Activated CD8-positive, alpha-beta memory T cell treated with anti-CD3 and anti-CD28 coated beads, Interleukin-2, amount 50 U/mL, for 4 hours (primary cell): ENCODE data around the gene GPC3.

Source experiments
- DNase-seq: peaks from one replicate; pipeline ENCODE4 v3.0.0-alpha.2; 2020

GPC3 gene

DNA sequence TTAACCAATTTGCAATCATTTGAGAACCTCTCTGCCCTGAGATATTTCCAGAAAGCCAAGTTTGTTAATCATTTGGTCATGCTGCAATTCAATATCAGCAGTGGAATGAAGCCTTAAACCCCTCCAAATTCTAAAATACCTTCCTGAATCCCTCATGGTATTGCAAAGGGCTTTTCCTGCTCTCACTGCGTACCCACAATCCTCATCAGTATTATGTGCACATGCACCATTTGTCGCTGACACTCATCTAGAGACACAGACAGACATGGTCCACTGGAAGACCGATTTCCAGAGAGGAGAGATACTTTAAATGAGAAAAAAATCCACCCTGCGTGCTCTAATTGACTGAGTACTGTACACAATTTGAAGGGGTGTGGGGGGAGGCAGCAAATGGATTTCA is 104.4 kb downstream of the GPC3 start:
- DNase-seq = no peak

DNA sequence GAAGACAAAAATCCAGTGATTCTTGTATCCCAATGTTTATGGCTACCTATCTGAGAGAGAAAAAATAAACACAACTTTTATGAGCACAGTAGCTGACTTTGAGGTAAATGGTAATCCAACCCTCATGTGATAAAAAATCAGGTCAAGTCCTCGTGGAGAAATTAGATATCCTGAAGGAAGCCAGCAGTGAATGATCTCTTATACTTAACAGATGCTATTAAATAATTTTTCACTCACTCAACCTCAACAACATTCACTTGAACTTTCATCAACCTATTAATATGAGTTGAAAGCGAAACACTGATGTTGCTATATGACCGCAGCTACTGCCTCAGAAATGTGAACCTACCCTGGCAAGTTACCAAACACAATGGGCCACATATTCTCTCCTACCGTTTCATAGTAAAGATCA is 105.4 kb downstream of the GPC3 start:
- no peak for DNase-seq

DNA sequence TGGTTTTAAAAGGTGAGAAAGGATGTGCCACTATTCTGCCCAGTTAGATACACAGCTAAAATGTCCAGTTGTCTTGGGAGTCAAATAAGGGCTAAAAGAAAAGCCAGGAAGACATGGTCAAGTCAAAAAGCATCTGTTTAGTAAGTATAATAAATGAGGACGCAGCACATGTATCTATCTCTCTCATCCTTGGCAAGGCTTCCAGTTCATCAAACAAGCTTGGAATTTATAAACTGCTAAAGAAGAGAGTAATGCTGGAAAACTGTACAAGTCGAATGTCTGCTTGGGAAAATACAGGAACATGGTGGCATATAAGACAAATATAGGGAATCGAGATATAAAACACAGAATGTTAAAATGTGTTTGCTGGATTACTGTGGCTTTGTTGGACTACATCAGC is 106.7 kb downstream of the GPC3 start:
- no peak for DNase-seq

DNA sequence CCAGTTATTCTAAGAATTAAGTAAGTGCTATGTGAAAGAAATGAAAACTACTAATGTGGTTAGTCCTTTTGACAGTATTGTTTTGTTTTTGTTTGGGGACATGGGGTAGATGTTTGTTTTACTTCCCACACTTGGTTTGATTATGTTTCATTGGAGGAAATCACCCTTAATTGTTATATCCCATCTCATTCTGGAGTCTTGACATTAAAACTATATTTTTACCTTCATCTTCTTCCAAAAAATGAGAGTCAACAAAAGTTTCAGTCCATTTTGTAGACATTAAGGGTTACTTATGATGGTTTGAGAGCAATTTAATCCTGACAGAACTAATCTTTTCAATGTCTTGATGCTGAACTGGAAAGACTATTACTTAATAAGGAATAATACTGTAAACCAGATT is 108.7 kb downstream of the GPC3 start:
- DNase-seq = no peak

DNA sequence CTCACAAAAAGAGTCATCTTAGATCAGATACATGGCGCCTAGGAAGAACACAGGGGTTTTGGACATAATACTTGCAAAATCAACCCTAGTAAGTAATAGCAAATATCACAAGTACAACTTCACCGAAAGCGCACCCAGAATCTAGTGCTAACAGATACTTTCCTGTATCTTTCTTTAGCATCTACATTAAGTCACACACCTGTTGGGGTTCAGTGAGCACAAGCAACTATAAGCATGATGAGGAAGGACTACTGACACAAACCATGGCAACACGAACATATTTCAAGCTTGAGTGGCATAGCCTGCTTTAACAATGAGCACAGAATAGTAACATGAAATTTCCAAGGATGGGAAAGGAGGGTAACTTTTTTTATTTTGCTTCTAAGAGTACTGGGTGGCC is 116.1 kb downstream of the GPC3 start:
- DNase-seq = no peak

DNA sequence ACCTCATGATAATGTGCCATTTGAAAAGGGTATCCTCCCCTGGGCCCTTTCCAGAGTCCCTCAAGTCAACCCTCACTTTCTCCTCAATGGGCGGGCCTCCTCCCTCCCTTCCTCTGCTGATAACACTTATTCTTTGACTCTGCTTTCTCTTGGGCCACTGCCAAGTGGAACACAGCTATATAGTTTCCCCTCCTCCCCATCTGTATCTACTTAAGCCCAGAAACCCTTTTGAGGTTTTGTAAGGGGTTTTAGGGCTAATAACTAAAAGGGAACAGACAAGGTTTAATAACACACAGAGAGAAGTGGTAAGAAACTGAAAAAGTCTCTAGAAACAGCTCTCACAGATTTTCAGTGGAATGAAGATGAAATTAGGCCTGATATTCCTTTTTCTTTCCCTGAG is 116.7 kb downstream of the GPC3 start:
- no peak for DNase-seq

DNA sequence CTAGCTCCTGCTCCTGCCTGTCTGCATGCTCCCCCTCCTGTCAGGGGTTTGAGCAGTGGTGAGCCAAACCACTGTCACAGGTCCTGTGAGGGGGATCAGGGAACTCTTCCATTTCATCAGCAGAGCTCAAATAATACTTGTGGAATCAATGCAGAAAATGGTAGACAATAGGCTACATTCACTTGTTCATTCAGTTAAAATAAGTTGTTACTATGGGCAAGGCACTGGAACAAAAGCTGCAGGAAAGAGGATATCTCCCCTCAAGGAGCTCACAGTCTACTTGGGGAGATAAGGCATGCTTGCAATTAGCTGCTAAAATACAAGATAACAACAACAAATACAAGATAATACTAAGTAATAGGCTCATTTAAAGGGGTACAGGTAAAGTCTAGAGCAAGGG is 117.1 kb downstream of the GPC3 start:
- no peak for DNase-seq

DNA sequence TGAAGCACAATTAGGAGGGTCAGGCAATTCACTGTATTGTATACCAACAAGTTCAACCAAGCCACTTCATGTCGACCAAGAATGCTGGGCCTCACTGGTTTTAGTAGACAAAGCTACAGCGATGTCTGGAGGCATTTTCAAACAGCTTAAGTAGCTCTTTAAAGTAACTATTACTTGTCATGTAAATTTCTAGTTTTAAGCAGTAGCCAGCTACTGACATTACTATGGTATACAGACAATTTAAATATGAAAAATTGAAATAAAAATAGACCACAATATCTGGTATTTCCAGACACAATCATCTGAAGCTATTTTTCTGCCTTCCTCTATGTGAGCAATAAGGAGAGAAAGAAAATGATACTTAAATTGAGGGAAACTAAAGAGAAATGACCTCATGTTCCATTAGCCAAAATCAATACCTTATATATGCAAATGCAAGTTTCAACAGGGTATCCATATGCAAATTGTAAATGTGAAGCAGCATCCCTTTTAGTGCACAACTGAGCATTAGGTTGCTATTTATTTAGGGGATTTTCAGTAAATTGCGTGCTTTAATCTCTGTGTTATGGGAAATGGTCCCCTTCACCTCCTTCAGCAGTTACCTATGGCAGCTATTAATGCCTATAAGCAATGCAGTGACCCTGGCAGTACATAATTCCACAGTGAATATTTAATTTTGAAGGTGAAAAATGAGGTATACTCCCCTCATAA is 119.5 kb downstream of the GPC3 start:
- no peak for DNase-seq

DNA sequence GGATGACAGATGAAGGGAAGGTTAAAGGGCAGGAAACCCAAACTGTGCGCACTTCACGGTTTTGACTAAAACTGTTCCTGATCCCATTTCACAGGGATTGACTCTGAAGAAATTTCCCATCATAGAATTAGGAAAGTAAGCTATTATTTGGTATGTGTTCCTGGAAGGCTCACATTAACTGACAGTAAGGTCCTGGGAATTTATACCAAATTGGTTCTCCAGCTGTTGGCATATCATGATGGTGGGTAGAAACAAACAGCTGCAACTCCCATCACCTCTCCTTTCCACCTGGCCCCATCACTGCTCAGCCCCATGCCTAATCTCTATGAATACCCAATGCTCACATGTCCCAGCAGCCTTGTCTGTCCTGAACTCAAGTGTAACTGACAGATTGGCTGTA is 121.2 kb downstream of the GPC3 start:
- no peak for DNase-seq

DNA sequence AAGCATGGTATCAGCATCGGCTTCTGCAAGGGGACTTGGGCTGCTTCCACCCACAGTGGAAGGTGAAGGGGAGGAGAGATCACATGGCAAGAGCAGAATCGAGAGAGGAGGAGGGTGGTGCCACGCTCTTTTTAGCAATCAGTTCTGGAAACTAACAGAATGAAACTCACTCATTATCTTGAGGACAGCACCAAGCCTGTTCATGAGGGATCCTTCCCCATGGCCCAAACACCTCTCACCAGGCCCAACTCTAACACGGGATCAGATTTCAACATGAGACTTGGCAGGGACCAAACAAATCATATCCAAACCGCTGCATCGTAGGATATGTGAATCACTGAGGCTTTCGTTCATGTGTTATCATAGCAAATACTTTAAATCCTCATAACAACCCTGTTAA is 125.5 kb downstream of the GPC3 start:
- DNase-seq = no peak

DNA sequence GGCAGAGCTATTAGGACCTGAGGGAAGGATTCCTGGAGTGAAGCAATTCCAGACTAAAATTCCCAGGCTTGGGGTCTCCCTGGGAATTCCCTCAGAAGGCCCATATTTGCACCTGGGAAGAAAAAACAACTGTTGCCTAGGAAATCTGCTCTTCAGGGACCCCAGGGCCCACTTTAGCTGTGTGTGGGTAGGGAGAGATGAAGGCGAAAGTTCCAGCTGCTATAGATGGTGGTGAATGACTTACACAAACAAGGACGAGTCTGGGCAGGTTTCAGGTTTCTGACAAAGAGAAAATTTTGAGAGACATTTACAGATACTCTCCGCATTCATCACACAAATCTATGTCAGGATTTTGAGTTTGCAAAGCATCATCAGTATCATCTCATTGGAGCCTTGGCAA is 126.1 kb downstream of the GPC3 start:
- no peak for DNase-seq

DNA sequence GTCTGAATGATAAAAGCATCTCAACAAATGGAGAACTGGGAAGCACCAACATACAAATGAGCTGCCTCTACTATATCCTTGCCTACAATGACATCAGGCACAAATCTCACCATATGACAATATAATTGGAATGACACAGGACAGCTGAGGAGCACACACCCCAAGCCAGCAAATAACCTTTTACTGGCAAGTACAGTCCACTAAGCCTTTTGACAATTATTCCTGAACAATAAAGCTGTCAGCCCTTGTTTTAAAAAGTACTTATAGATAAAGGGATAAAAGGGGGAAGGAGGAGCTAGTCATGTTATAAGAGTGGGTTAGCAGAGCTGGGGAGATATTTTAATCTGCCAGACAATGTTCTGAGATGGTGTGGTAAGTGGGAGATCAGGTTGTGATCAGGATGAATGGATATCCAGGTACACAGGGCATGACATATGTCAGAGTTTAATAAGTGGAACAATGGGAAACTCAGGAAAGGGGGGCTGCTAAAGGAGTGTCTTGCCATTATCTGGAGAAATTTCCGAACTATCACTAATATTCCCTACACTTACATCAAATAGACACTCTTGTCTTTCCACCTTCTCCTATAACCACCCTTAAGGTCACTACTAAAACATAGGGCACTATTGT is 127.6 kb downstream of the GPC3 start:
- DNase-seq = no peak

DNA sequence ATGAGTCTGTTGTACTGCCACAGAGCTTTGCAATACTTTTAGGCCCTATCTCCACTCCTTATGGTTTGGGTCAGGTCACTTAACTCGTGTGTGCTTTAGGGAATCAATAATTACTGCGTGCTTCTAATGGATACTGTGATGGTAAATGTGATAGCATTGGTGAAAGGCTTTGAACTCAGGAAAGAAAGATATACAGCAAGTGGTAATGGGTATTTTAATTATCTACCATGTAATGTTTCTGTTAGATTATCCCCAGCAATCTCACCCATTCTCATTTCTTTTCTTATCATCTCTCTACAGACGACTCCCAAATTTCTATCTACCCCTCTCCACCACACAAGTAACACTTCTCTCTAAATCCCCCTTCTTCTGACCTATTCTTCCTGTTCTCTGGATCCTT is 128.6 kb downstream of the GPC3 start:
- no peak for DNase-seq

DNA sequence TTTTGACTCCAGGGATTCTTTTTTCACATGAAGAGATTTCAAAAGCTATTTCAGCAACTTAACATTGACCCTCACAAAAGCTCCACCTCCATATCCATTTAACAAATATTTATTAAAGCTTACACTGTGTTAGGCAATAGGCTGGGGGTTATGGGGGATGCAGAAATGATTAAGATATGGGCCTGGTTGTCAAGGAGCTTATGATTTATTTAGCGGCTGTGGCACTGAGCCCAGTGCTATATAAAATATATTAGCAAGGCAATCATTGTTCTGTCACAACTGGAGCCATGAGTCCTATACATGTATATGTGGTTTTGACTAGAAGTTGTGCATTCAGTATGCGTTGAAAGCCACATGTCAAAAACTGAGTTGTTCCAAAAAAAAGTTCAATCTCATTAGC is 131.1 kb downstream of the GPC3 start:
- DNase-seq = no peak

DNA sequence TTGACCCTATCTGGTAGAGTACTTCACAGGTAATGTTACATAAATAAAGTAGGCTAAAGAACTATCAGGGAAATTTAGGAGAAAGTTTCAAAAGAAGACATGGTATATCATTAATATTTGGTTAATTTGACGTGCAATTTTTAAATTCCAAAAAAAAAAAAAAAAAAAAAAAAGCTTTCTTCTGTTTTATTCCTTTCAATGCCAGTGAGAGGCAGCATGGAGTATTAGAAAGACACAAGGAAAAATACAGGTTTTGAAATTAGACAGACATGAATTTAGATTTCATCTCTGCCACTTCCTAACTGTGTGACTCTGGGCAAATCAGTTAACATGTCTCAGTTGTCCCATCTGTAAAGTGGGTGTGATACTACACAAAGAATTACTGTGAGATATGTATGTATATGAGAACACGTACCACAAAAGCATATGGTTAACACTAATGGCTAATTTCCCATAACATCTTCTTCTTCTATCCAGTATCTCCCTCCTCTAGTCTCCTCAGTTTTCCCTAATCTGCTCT is 132.5 kb downstream of the GPC3 start:
- no peak for DNase-seq

DNA sequence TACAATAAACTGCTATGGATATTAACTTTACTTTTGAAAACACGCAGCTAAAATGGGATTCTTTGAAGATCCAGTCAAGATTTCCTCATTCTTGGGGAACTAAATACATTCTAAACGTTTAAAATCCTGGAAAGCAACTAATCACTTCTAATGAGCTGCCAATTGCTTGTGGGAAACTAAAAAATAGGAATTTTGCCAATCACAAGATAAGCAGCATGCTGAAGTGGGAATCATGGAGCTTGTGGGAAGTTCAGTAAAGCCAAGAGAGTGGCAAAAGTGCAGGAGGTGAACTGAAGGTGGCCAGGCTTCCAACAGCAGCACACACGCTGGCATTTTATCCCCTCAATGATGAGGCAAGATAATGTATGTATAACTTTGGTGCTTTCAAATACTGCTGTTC is 133.0 kb downstream of the GPC3 start:
- no peak for DNase-seq

DNA sequence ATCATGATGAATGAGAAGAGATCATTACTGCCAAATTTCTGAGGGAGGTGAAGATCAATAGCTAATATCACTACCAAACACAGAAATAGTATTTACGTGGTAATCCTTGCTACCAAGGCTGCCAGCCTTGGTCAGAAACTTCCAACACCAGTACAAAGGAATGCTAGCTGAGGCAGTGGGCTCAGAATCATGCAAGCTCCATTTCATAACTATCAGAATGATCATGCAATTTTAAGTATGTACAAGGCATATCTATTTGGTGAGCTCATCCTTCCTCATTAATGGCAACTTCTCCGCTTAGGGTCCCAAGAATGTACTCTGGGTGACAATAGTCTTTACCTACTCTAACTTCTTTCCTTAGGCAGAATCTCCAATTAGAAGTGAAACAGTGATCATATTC is 135.0 kb downstream of the GPC3 start:
- no peak for DNase-seq

DNA sequence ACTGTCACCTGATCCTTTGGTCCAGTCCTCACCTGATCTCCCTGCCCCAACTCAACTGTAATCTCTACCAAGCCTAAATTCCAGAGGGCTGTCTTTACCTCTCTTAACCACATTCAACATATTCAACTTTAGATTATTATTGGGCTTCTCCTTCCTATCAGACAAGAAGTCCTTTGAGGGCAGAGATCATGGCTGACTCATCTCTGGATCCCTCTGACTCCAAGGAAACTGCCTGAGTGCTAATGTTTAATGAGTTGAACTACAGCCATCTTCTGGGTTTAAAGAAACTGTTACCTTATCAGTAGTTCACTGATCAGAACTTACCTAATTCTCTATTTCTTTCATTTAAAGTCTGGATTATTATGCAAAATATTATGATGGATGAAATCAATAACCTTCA is 135.7 kb downstream of the GPC3 start:
- DNase-seq = no peak

DNA sequence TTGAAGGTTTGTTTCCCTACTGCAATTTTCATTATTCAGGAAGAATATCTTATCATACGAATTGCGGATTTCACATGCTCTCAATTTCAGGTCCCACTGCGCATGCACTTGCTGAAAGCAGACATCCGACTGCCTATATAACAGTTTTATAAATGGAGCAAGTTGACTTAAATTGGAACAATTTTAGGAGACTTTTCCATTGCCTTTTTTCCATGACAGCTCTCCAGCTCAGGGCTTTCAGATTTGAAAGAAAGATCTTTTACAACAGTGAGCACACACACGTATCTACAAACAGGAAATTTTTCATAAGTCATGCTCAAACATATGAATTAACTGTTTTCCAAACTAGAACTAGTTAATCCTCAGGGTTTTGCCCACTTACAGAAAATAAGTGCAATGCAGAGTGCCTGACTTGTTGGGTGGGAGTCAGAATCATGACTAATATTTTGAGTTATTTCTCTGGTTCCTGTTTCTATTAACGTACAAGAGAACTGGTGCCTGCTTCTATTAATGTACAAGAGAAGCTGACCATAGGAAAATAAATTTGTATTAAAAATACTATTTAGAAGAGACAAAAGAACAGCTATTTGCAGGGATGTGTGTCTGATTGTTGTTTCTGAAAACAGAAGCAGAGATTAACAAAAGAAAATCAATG is 137.9 kb downstream of the GPC3 start:
- no peak for DNase-seq

DNA sequence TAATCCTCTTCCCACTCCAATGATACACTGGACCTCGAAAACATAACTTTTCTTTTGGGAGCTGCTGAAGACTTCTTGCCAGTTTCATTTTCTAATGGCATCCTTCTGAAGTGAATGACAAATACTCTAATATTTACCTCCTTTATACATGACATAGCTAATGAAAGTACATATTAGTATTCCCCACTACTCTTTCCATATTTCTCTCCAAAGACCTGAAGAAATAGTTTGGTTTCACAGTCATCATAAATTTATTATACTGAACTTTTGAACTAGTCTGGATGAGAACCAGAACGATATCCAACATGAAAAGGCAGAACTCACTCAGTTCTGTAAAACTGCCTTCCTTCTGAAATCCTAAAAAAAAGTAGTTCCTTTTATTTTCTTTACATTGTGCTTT is 139.1 kb downstream of the GPC3 start:
- no peak for DNase-seq

DNA sequence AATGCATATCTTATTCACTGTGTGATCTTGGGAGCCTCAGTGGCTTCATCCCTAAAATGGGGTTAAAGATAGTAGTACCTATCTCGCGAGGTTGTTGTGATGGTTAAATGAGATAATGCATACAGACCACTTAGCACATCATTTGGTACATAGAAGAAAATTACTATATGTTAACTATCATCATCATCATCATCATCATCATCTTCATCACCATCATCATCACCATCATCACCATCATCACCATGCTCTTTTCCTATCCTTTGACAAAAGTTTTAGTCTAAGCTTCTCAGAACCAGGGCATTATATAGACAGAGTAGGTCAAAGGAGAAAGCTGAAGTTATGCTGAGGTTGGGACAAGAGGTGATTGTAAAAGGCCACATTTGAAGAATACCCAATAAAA is 145.0 kb downstream of the GPC3 start:
- no peak for DNase-seq

DNA sequence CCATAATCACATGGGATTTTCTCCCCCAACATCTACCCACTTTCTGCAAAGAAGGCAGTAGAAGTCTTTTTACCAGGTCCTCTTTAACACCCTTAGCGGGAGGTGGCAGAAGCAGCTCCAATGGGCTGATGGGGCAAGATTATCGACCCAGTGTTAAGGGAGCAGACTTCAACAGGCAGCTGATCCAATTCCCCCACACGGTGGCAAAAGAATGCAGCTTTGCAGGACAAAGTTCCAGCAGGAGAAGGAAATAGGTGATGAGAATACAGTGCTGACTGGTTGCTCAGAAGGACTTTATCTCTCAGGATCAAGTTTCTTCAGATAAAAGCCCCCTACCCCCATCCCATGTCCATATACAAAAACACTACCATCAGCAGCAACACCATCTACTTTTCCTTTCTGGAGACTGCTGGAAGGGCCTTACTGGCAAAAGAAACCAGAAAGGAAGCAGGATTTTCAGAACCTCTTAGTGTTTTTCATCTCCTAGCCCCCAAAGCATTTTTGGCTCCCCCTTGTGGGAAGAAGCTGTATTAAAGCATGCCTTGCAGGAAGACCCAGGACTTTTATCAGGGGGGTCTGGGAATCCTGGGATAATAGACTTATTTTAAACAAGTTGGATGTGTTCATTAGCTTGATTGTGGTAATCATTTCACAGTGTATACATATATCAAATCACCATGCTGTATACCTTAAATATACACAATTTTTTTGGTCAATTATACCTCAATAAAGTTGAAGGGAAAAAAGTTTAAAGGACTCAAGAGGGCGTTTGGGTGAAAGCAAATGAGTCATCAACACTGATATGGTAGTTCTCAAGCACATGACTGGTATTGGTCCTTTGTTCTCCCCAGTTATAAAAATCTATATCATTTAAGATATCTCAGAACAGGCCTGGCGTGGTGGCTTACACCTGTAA is 146.4 kb downstream of the GPC3 start:
- DNase-seq = peak; percentile 24

DNA sequence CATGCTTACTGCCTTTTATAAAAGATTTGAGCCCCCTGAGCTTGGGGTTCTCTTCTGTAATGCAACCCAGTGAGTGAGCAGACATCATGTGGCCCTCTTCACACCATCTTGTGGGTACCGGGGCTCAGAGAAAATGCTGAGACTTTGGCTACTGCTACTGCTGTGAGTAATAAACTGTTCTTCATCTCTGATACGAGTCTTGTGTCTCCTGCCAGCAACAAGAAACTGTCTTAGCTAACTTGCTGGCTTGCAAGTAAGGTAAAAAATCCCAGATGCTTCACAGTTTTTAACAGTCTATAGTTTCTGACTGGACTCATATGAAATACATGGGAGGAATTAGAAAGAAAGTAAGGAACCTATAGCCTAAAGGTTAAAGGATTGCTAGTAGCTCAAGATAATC is 148.3 kb downstream of the GPC3 start:
- no peak for DNase-seq
